Nephron (organoid): ENCODE data around the gene FRY.

Experiments
- H3K27ac Mint-ChIP-seq, 3 experiments: 2 replicates each; pipeline ENCODE4 v1.8.0; 2020; ENCODE audit warnings: mixed read lengths in 3 of 3, mild to moderate bottlenecking in 2 of 3, moderate library complexity in 1 of 3
- H3K27me3 Mint-ChIP-seq: 2 replicates; pipeline ENCODE4 v1.8.0; 2021; ENCODE audit warnings: low read depth, mild to moderate bottlenecking, moderate library complexity, mixed read lengths
- H3K36me3 Mint-ChIP-seq: 2 replicates; pipeline ENCODE4 v1.8.0; 2020; ENCODE audit warnings: low read depth, mixed read lengths
- H3K4me1 Mint-ChIP-seq: 2 replicates; pipeline ENCODE4 v1.8.0; 2020; ENCODE audit warnings: mixed read lengths
- H3K4me3 Mint-ChIP-seq, 3 experiments: 2 replicates each; pipeline ENCODE4 v1.8.0; 2020; ENCODE audit warnings: mild to moderate bottlenecking in 3 of 3, mixed read lengths in 3 of 3, moderate library complexity in 2 of 3
- H3K9me3 Mint-ChIP-seq: 2 replicates; pipeline ENCODE4 v1.8.0; 2020; ENCODE audit warnings: mixed read lengths
- TF ChIP-seq, protein P1 (sequence below), 3 experiments: fragments of 200-600 bp; sonication (generic); IDR thresholded peaks; one replicate each; pipeline ENCODE4 v1.5.0; 2021; ENCODE audit warnings: antibody characterized with exemption in 3 of 3; ENCODE audit not compliant: unreplicated experiment in 3 of 3

FRY gene

DNA sequence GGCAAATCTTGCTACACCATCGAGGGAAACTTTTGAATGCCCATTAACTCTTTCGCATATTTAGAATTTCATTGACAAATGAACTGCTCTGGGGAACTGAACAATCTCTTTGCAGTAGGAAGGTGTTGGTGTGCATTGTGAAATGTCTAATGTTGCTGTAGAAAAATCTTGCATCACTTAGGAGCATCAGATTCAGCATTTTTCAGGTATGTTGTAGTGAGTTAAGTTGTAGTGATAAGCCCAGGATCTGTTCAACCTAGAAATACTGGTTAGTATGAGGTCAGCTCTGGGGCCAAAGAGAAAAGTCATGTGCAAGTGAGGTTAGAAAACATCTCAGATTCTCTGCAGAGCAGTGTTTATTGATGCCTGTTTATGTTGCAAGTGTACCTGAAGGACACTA, 4.1 kb downstream of the FRY start:
- H3K4me1 Mint-ChIP-seq, result peaks cover 80% of the 10 kb centered on the region
- no peak overlapping the region for H3K4me3 Mint-ChIP-seq

DNA sequence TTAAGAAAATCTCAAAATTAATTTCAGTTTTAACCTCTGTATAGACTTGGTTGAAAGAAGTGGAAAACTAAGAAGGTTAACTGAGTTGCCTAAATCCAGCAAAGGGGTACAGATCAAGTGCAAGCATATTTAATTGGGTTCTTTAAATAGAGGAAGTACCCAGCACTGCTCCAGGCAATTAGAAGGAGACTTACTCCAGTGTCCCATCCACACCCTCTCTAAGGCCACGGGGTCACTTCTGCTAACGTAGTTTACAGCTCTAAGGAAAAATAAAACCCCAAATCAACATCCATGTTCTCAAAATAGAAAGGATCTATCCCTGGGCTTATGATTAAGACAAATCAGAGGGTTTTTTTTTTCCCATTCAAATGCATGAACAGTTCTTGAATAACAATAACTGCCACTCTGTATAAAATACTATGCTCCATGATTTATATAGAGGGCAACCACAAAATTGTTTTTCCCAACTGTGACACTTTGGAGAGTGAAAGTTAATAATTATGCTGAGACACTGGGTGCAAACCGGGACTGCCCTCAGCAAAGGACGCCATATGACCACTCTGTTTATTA, 4.6 kb downstream of the FRY start:
- no peaks in the 10 kb centered on the region for H3K9me3 Mint-ChIP-seq
- H3K4me1 Mint-ChIP-seq, result peaks cover 79% of the 10 kb centered on the region
- H3K27me3 Mint-ChIP-seq, result peaks cover 7% of the 10 kb centered on the region
- no peak overlapping the region for H3K4me3 Mint-ChIP-seq
- peak overlapping the region in 2 of 3 experiments; percentile 37 to 49 for H3K27ac Mint-ChIP-seq
- no peaks in the 10 kb centered on the region for H3K36me3 Mint-ChIP-seq
- TF ChIP-seq, protein P1, sequence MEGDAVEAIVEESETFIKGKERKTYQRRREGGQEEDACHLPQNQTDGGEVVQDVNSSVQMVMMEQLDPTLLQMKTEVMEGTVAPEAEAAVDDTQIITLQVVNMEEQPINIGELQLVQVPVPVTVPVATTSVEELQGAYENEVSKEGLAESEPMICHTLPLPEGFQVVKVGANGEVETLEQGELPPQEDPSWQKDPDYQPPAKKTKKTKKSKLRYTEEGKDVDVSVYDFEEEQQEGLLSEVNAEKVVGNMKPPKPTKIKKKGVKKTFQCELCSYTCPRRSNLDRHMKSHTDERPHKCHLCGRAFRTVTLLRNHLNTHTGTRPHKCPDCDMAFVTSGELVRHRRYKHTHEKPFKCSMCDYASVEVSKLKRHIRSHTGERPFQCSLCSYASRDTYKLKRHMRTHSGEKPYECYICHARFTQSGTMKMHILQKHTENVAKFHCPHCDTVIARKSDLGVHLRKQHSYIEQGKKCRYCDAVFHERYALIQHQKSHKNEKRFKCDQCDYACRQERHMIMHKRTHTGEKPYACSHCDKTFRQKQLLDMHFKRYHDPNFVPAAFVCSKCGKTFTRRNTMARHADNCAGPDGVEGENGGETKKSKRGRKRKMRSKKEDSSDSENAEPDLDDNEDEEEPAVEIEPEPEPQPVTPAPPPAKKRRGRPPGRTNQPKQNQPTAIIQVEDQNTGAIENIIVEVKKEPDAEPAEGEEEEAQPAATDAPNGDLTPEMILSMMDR (IDR thresholded peaks at IDR 0.05; ENCODE audit: unreplicated experiment in 3 of 3), result no peak

More for the DNA sequence above, 4.1 kb downstream of the FRY start:
- Mint-ChIP-seq H3K27me3 (peaks cover 9% of the 10 kb centered on the region), H3K9me3 (no peaks in the 10 kb centered on the region), H3K27ac (no peak overlapping the region), H3K36me3 (no peaks in the 10 kb centered on the region)
- TF ChIP-seq, protein P1 (IDR thresholded peaks at IDR 0.05; ENCODE audit: unreplicated experiment in 3 of 3), result no peak

DNA sequence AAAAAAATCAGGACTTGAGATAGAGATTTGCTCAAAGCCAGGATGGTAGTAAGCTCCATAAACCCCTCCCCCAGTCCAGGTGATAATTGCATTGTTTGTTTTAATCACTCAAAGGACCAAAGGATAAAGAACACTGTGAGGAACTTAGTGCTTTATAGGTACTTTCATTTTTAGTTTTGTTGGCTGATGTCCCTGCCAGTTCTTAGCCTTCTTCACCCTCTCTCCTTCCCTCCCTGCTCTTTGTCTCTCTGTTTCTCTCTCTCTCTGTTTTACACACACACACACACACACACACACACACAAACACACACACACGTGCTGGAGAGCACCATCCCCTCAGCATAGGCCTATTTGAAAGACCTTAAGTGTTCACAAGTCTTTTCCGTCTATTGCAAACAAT, 5.2 kb downstream of the FRY start:
- TF ChIP-seq, protein P1 (IDR thresholded peaks at IDR 0.05; ENCODE audit: unreplicated experiment in 3 of 3), result no peak
- no peaks in the 10 kb centered on the region for H3K9me3 Mint-ChIP-seq
- peaks cover 76% of the 10 kb centered on the region for H3K4me1 Mint-ChIP-seq
- no peaks in the 10 kb centered on the region for H3K36me3 Mint-ChIP-seq
- H3K27me3 Mint-ChIP-seq, result peaks cover 3% of the 10 kb centered on the region
- peak overlapping the region in 2 of 3 experiments; percentile 5 to 8 for H3K4me3 Mint-ChIP-seq
- peak overlapping the region; percentile 12 to 49 (median 37) for H3K27ac Mint-ChIP-seq

DNA sequence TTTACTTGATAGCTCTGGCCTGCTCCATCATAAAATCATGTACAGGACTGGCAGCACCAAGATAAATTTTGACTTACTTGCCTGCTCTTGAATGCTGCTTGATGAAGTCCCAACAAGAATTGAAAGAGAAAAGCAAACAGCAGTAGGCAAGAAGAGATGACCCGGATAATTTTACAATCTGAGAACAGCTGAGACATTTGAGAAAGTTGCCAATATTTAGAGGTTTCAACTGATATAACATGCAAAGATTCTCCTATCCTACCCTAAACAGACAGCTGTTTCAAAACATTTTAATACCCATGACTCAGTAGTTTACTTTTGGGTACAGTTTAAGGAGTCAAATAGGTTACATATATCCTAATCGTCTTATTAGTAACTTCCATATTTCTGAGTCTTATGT, 5.9 kb downstream of the FRY start:
- H3K4me3 Mint-ChIP-seq, result no peak overlapping the region
- peaks cover 68% of the 10 kb centered on the region for H3K4me1 Mint-ChIP-seq
- H3K36me3 Mint-ChIP-seq, result no peaks in the 10 kb centered on the region
- peaks cover 3% of the 10 kb centered on the region for H3K27me3 Mint-ChIP-seq
- no peaks in the 10 kb centered on the region for H3K9me3 Mint-ChIP-seq
- peak overlapping the region in 2 of 3 experiments; percentile 12 to 18 for H3K27ac Mint-ChIP-seq
- TF ChIP-seq, protein P1 (IDR thresholded peaks at IDR 0.05; ENCODE audit: unreplicated experiment in 3 of 3), result no peak

DNA sequence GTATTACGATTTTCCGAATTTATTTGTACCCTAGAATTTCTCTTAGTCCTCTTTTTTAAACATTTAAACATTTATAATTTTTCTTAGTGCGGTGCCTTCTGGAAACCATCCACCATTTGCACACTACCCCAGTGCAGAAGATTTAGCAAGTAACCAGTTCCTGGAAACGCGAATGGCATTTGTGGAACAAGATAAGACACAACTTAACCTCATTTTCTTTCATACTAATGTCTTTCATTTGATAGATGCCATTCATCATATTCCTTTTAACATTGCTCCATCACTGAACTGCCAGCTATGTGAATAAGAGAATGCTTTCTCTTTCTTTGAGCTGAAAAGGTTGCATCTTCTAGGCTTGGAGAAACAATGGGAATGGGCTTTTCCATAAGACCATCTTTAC, 6.8 kb downstream of the FRY start:
- Mint-ChIP-seq H3K4me3 (no peak overlapping the region), H3K4me1 (peaks cover 62% of the 10 kb centered on the region), H3K27me3 (peaks cover 3% of the 10 kb centered on the region), H3K9me3 (no peaks in the 10 kb centered on the region), H3K36me3 (no peaks in the 10 kb centered on the region), H3K27ac (peak overlapping the region in 1 of 3 experiments; percentile 43)
- TF ChIP-seq, protein P1 (IDR thresholded peaks at IDR 0.05; ENCODE audit: unreplicated experiment in 3 of 3), result no peak

DNA sequence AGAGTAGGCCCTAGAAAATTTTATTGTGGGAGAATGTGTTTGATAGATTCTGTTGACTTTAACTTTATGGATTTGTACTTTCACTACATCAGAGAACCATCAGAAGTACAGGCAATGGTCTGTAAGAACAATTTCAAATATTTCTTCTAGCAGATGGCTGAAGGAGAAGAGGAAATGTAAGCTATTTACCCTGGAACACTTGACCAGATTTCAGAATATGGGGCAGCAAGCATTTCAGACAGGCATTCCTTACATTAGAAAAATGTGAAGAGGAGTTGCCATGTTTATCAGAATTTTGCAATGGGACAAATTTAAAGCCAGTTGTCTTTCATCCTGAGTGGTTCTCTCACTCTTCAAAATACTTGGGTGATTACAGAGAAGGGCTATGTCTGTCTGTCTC, 7.5 kb downstream of the FRY start:
- Mint-ChIP-seq H3K27me3 (peaks cover 3% of the 10 kb centered on the region), H3K4me3 (no peak overlapping the region), H3K36me3 (no peaks in the 10 kb centered on the region), H3K27ac (peak overlapping the region in 2 of 3 experiments; percentile 28 to 43), H3K4me1 (peaks cover 57% of the 10 kb centered on the region), H3K9me3 (no peaks in the 10 kb centered on the region)
- TF ChIP-seq, protein P1 (IDR thresholded peaks at IDR 0.05; ENCODE audit: unreplicated experiment in 3 of 3), result no peak
